ENCODE measurements around the gene BSDC1. TPM values are rescaled to one million over a fixed set of nuclear protein-coding genes. Genes with fewer than 3 reads are reported as not detected.

Gene BSDC1
- total and polyA plus RNA-seq, 2 of the 13 experiments (the other 11 are each of a cell fraction or from before 2014, with no cell fraction given) = 40.3 to 64.2 TPM

GRCh38 chr1:32342704-32343103, 51.5 kb downstream of the BSDC1 start (continued):
- no peak for TF ChIP-seq RORA (CRISPR knock-in tag; IDR thresholded peaks at IDR 0.05)

GRCh38 chr1:32341971-32342370, 52.3 kb downstream of the BSDC1 start:
- H3K27ac ChIP-seq (ENCODE audit: extremely low read length, insufficient read depth, low read length) = no peak overlapping the region
- no peaks in the 10 kb centered on the region for H4K20me1 ChIP-seq (ENCODE audit: insufficient read depth, low read length)
- H3K27me3 ChIP-seq (ENCODE audit: control insufficient read depth in 1 of 2, insufficient read depth in 2 of 2, low read length in 2 of 2) = peaks cover 0 to 4% of the 10 kb centered on the region in 2 experiments; a peak in 2 of 5 replicates
- intact Hi-C loops (cut with micrococcal nuclease; ENCODE audit: unreplicated experiment) = no loop called here
- 36% methylated on average over 5 of the region's 5 CpGs for WGBS (ENCODE audit: low lambda C conversion rate)
- no peak overlapping the region for H2AFZ ChIP-seq (ENCODE audit: low read length)
- DNase-seq (ENCODE audit: low spot score) (no peak), FAIRE-seq (no peak), ATAC-seq (no peak)
- H3K4me3 ChIP-seq (replicated peaks in 1 of 3; ENCODE audit: insufficient read depth in 1 of 3, low read depth in 2 of 3, low read length in 3 of 3) = no peak overlapping the region
- H3K36me3 ChIP-seq (replicated peaks in 1 of 2; ENCODE audit: control insufficient read depth in 1 of 2, insufficient read depth in 2 of 2, low read length in 2 of 2) = no peaks in the 10 kb centered on the region
- in situ Hi-C loops (cut with HindIII; ENCODE audit: extremely low pct_ligation_motif_present, low pct_unique_long_range_greater_than_20kb) = no loop called here
- H3K9me3 ChIP-seq (ENCODE audit: low read length) = no peaks in the 10 kb centered on the region
- H3K79me2 ChIP-seq (ENCODE audit: insufficient read depth, low read length) = no peaks in the 10 kb centered on the region
- ChIA-PET POLR2A (interaction anchor here (1.0 to 3.0 kb wide), 3 partner anchors 10 to 52 kb away, joined by 3 to 17 read pairs (median 4); partner anchors contain the start of gene BSDC1), CTCF (ENCODE audit: low intra/inter-chr PET ratio, low total read pairs) (no interaction called here)
- no TSS peak for BruUV-seq (replicated peaks)
- peak overlapping the region; percentile 6; the same call in 1 of the 2 replicates for H3K4me2 ChIP-seq (ENCODE audit: low read depth, low read length)
- H3K4me1 ChIP-seq (ENCODE audit: insufficient read depth, low read length) = peaks cover 79% of the 10 kb centered on the region
- no peak overlapping the region for H3K9ac ChIP-seq (ENCODE audit: insufficient read depth, low read depth, low read length)
- no peak for TF ChIP-seq DMAP1 (CRISPR knock-in tag; IDR thresholded peaks at IDR 0.05)
- no peak for TF ChIP-seq HOXD1 (CRISPR knock-in tag; IDR thresholded peaks at IDR 0.05)
- TF ChIP-seq TFAP4 (IDR thresholded peaks at IDR 0.05; ENCODE audit: borderline replicate concordance, low read depth) = no peak
- no peak for TF ChIP-seq MIER3 (CRISPR knock-in tag; IDR thresholded peaks at IDR 0.05; ENCODE audit: borderline replicate concordance)
- no peak for TF ChIP-seq TBX2 (CRISPR knock-in tag; IDR thresholded peaks at IDR 0.05; ENCODE audit: borderline replicate concordance)
- no peak for TF ChIP-seq NCOA5 (CRISPR knock-in tag; IDR thresholded peaks at IDR 0.05)
- no peak for TF ChIP-seq E2F5 (CRISPR knock-in tag; conservative IDR thresholded peaks at IDR 0.05)
- no peak for TF ChIP-seq ZNF44 (CRISPR knock-in tag; IDR thresholded peaks at IDR 0.05)
- TF ChIP-seq ZSCAN9 (CRISPR knock-in tag; IDR thresholded peaks at IDR 0.05; ENCODE audit: borderline replicate concordance) = no peak
- TF ChIP-seq ETV6 (CRISPR knock-in tag; conservative IDR thresholded peaks at IDR 0.05) = no peak
- TF ChIP-seq BRCA1 (CRISPR knock-in tag; IDR thresholded peaks at IDR 0.05) = no peak
- no peak for TF ChIP-seq ZNF605 (CRISPR knock-in tag; IDR thresholded peaks at IDR 0.05)

All from HepG2 (cell line).